ENCODE results near the gene LRRC8E.

The LRRC8E gene

GRCh38 chr19:7868671-7869452 lies 19.4 kb upstream of the LRRC8E start:
- peak; percentile 49 for DNase-seq (ENCODE audit: low read depth)
- TF ChIP-seq CTCF (IDR thresholded peaks at IDR 0.05; ENCODE audit: low read depth, low read length, missing control alignments): peak; percentile 65
- peak overlapping the region; percentile 50 for H3K4me3 ChIP-seq (ENCODE audit: low read depth, low read length)

DNA sequence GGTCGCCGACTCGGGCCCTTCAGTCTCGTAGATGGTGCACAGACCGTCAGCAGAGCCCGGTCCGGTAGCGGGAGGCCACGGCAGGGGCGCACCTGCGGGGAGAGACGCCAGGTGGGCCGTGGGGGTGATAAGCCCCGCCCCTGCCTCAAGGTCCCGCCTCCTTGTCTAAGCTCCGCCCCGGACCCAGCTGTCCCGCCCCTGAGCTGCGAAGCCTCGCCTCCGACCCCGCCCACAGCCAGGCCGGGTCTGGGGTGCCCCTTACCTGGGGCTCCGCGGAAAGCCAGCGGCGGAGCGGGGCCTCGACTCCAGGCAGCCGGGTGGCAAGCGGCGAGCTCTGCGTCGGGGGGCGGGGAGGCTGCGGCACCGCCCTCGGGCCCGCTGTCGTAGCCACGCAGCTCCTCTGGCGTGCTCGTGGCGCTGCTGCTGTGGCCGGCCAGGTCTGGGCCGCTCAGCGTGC lies 18.8 kb upstream of the LRRC8E start:
- no peak for TF ChIP-seq CTCF (IDR thresholded peaks at IDR 0.05; ENCODE audit: low read depth, low read length, missing control alignments)
- peak overlapping the region; percentile 50 for H3K4me3 ChIP-seq (ENCODE audit: low read depth, low read length)
- peak; percentile 22 for DNase-seq (ENCODE audit: low read depth)

DNA sequence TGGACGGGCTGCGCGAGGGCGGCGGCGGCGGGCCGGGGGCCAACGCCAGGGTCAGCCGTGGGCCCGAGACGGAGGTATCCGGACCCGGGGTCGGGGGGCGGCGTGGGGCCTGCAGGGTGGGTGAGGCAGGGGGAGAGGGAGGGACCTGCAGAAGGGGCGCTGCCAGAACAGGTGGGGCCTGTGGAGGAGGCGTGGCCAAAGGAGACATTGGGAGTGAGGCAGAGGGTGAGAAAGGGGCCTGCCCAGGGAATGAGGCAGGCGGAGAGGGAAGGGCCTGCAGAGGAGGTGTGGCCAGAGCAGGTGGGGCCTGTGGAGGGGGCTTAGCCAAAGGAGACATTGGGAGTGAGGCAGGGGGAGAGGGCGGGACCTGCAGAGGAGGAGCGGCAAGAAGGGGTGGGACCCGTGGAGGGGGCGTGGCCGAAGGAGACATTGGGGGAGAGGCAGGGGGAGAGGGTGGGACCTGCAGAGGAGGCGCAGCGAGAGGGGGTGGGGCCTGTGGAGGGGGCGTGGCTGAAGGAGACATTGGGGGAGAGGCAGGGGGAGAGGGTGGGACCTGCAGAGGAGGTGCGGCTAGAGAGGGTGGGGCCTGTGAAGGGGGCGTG lies 18.3 kb upstream of the LRRC8E start:
- no peak for TF ChIP-seq CTCF (IDR thresholded peaks at IDR 0.05; ENCODE audit: low read depth, low read length, missing control alignments)
- DNase-seq (ENCODE audit: low read depth): peak; percentile 38
- peak overlapping the region; percentile 50 for H3K4me3 ChIP-seq (ENCODE audit: low read depth, low read length)

- DNase-seq (ENCODE audit: low read depth): peak; percentile 64
- TF ChIP-seq CTCF (IDR thresholded peaks at IDR 0.05; ENCODE audit: low read depth, low read length, missing control alignments): no peak
- no peak overlapping the region for H3K4me3 ChIP-seq (ENCODE audit: low read depth, low read length)
Measured at GRCh38 chr19:7870571-7871436, 17.5 kb upstream of the LRRC8E start.

DNA sequence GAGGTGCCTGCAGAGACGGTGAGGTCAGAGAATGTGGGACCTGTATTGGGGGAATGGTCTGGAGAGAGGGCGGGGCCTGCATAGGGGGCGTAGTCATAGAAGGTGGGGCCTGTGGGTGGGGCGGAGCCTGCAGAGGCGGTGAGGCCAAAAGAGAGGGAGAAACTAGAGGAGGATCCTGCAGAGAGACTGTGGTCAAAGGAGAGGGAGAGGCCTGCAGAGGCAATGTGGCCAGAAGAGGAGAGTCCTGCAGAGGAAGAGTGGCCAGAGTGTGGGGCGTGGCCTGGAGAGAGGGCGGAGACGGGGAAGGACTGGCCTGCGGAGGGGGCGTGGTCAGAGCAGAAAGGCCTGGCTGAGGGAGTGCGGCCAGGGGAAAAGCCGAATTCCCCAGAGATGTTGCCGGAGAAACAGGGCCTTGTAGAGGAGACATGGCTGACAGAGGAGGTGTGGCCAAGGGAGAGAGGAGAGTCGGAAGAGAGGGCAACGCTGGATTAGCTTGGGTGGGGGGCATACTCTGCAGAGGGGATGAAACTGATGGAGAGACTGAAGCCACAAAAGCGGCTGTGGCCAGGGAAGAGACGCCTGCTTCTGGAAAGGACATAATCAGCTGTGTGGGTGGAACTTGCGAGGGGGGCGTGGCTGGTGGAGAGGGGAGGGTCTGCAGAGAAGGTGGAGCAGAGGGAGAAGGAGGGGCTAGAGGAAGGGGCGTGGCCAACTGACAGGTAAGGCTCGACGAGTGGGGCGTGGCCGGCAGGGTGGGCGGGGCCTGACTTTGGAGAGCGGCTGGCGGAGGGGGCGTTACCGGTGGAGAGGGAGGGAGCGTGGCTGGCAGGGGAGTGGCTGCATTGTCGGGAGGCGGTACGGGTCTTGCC lies 16.6 kb upstream of the LRRC8E start:
- TF ChIP-seq CTCF (IDR thresholded peaks at IDR 0.05; ENCODE audit: low read depth, low read length, missing control alignments): no peak
- H3K4me3 ChIP-seq (ENCODE audit: low read depth, low read length): no peak overlapping the region
- peak; percentile 63 for DNase-seq (ENCODE audit: low read depth)

Data from GM12864 (cell line).